SK-N-SH (cell line): ENCODE results near the gene PSIP1. TPM values are rescaled to one million over a fixed set of nuclear protein-coding genes. Genes with fewer than 3 reads are reported as not detected.
"Not testable (repeated sequence)": the region's sequence is repeated elsewhere in the genome, so short reads cannot be mapped to it uniquely, and the experiment has no call there.

Source experiments
- CTCF ChIA-PET: fragments of 300-600, 350-600 bp; formaldehyde crosslinking; extraction: SDS; loops from one replicate; lab custom pipeline; 2021; lab: Yijun Ruan, JAX
- POLR2A ChIA-PET: fragments of 350-600 bp; sonication (Branson Sonifier 250); formaldehyde crosslinking; extraction: SDS; loops from one replicate; lab custom pipeline; 2020; ENCODE audit warnings: antibody characterized with exemption, inconsistent platforms; lab: Yijun Ruan, JAX
- DNase-seq: peaks from one replicate; pipeline ENCODE4 v3.0.0; 2012
- H2AFZ ChIP-seq: fragments of 200-600 bp; sonication (generic); 2 replicates; pipeline ENCODE4 v1.8.1; 2016; ENCODE audit warnings: antibody characterized with exemption, mild to moderate bottlenecking, low read depth
- H3F3A ChIP-seq: fragments of 200-600 bp; sonication (generic); replicated peaks from 2 replicates; pipeline ENCODE3; 2016; ENCODE audit warnings: antibody characterized with exemption, mild to moderate bottlenecking; ENCODE audit not compliant: insufficient read depth
- H3K27ac ChIP-seq, 2 experiments: fragments of 200-500 bp in 1 of 2; fragments of 200-600 bp in 1 of 2; sonication (Bioruptor generic) in 1 of 2; sonication (generic), shearing (Covaris generic) in 1 of 2; 2 replicates each; pipeline versions ENCODE4 v1.5.1 to v1.6.1; 2014 to 2016; ENCODE audit warnings: low read depth in 2 of 2, inconsistent platforms in 1 of 2, low read length in 1 of 2, mild to moderate bottlenecking in 1 of 2, mixed read lengths in 1 of 2
- H3K27me3 ChIP-seq: fragments of 200-600 bp; sonication (generic), shearing (Covaris generic); 2 replicates; pipeline ENCODE4 v1.6.1; 2016; ENCODE audit warnings: mixed run types; ENCODE audit not compliant: insufficient read depth
- H3K36me3 ChIP-seq, 2 experiments: fragments of 200-500 bp in 1 of 2; fragments of 200-600 bp in 1 of 2; sonication (Bioruptor generic) in 1 of 2; sonication (generic) in 1 of 2; replicated peaks in 1 of 2; 2 replicates each; pipeline versions ENCODE3 to v1.5.1; 2014 to 2016; ENCODE audit warnings: low read length in 1 of 2, mild to moderate bottlenecking in 1 of 2; ENCODE audit not compliant: insufficient read depth in 2 of 2, control insufficient read depth in 1 of 2
- H3K4me1 ChIP-seq, 2 experiments: fragments of 200-500 bp in 1 of 2; fragments of 200-600 bp in 1 of 2; sonication (Bioruptor generic) in 1 of 2; sonication (generic), shearing (Covaris generic) in 1 of 2; 2 replicates each; pipeline versions ENCODE4 v1.5.1 to v1.6.1; 2014 to 2016; ENCODE audit warnings: low read depth in 1 of 2, low read length in 1 of 2, mixed run types in 1 of 2; ENCODE audit not compliant: insufficient read depth in 2 of 2, control insufficient read depth in 1 of 2
- H3K4me2 ChIP-seq: fragments of 200-600 bp; sonication (generic), shearing (Covaris generic); 2 replicates; pipeline ENCODE4 v1.6.1; 2017; ENCODE audit warnings: mixed run types
- H3K4me3 ChIP-seq, 2 experiments: fragments of 200-500 bp in 1 of 2; fragments of 200-600 bp in 1 of 2; sonication (Bioruptor generic) in 1 of 2; sonication (generic), shearing (Covaris generic) in 1 of 2; 2 replicates each; pipeline versions ENCODE4 v1.5.1 to v1.8.1; 2014 to 2016; ENCODE audit warnings: low read depth in 2 of 2, inconsistent platforms in 1 of 2, low read length in 1 of 2, mild to moderate bottlenecking in 1 of 2, mixed read lengths in 1 of 2, moderate library complexity in 1 of 2
- H3K79me2 ChIP-seq: fragments of 200-600 bp; sonication (generic); 2 replicates; pipeline ENCODE4 v1.8.1; 2017; ENCODE audit warnings: mild to moderate bottlenecking; ENCODE audit not compliant: insufficient read depth
- H3K9ac ChIP-seq: fragments of 200-600 bp; sonication (generic); 2 replicates; pipeline ENCODE4 v1.6.1; 2017; ENCODE audit warnings: mixed run types
- H3K9me2 ChIP-seq: fragments of 200-600 bp; sonication (generic); 2 replicates; pipeline ENCODE4 v1.6.1; 2017; ENCODE audit warnings: mixed run types
- H3K9me3 ChIP-seq: fragments of 200-600 bp; sonication (generic); 2 replicates; pipeline ENCODE4 v1.6.1; 2017; ENCODE audit warnings: mixed run types, mild to moderate bottlenecking, moderate library complexity
- H4K20me1 ChIP-seq: fragments of 200-600 bp; sonication (generic); 2 replicates; pipeline ENCODE4 v1.6.1; 2017; ENCODE audit warnings: mild to moderate bottlenecking, mixed run types; ENCODE audit not compliant: insufficient read depth
- CHD2 ChIP-seq: fragments of 150-350 bp; IDR thresholded peaks from 2 replicates; pipeline ENCODE4 v1.6.1; 2018; ENCODE audit warnings: low read length; ENCODE audit not compliant: partially characterized antibody
- GATA2 ChIP-seq: sonication (generic); formaldehyde crosslinking; IDR thresholded peaks from 2 replicates; pipeline ENCODE4 v1.5.0; 2020; ENCODE audit warnings: mild to moderate bottlenecking, missing genetic modification reagents
- NFIC ChIP-seq: IDR thresholded peaks from 2 replicates; pipeline ENCODE4 v1.4.0; 2012; ENCODE audit warnings: borderline replicate concordance
- REST ChIP-seq: IDR thresholded peaks from 2 replicates; pipeline ENCODE4 v1.6.1; 2012; ENCODE audit warnings: mild to moderate bottlenecking, low read depth, low read length, moderate library complexity
- WGBS: methylation state at CpG from one replicate; pipeline ENCODE4 v1.1.6; 2017; ENCODE audit warnings: low lambda C conversion rate; 5-methylcytosine and 5-hydroxymethylcytosine counted together
- polyA plus RNA-seq, 3 experiments: library from polyadenylated mRNA; depleted of rRNA; stranded (reverse); fragments of >200 nt; gene quantifications; 2 replicates each; pipeline ENCODE4 v1.2.3, GENCODE V29; 2012

Gene PSIP1
- polyA plus RNA-seq, 1 of the 3 experiments (the other 2 are of a cell fraction) = 21.0 TPM

- no peak overlapping the region for H3K4me3 ChIP-seq
- H4K20me1 ChIP-seq = no peaks in the 10 kb centered on the region
- H3K9me3 ChIP-seq = no peaks in the 10 kb centered on the region
- no peaks in the 10 kb centered on the region for H3K4me1 ChIP-seq
- H2AFZ ChIP-seq = no peak overlapping the region
- no peak overlapping the region for H3K27ac ChIP-seq
- no peak overlapping the region for H3K9ac ChIP-seq
- H3F3A ChIP-seq = no peaks in the 10 kb centered on the region
- 95% methylated on average over 3 of the region's 3 CpGs for WGBS
- ChIA-PET POLR2A (no interaction called here), CTCF (interaction anchor here (1.7 to 2.2 kb wide), 3 partner anchors 13 to 24 kb away, joined by 4 to 9 read pairs (median 7); partner anchors contain the start of gene SNAPC3)
- H3K27me3 ChIP-seq = no peaks in the 10 kb centered on the region
- no peak for DNase-seq
- H3K79me2 ChIP-seq = peaks cover 43% of the 10 kb centered on the region
- H3K9me2 ChIP-seq = no peaks in the 10 kb centered on the region
- no peak overlapping the region for H3K4me2 ChIP-seq
- peaks cover 62 to 68% of the 10 kb centered on the region in 2 experiments for H3K36me3 ChIP-seq
- no peak for TF ChIP-seq REST
- no peak for TF ChIP-seq GATA2 (CRISPR knock-in tag)
- no peak for TF ChIP-seq CHD2
- no peak for TF ChIP-seq NFIC
Observed at GRCh38 chr9:15444141-15444540, 66.6 kb downstream of the PSIP1 start.

GRCh38 chr9:15442264-15442663 lies 68.5 kb downstream of the PSIP1 start:
- H3K9me2 ChIP-seq, H3F3A ChIP-seq, H3K27ac ChIP-seq, H2AFZ ChIP-seq, H3K4me2 ChIP-seq, H4K20me1 ChIP-seq, H3K4me3 ChIP-seq, H3K9me3 ChIP-seq, H3K9ac ChIP-seq, CTCF ChIA-PET, DNase-seq, POLR2A ChIA-PET, H3K27me3 ChIP-seq, H3K4me1 ChIP-seq: not testable (repeated sequence)
- H3K79me2 ChIP-seq = peaks cover 55% of the 10 kb centered on the region
- WGBS = 94% methylated on average over 14 of the region's 33 CpGs
- H3K36me3 ChIP-seq = peaks cover 53 to 75% of the 10 kb centered on the region in 2 experiments

DNA sequence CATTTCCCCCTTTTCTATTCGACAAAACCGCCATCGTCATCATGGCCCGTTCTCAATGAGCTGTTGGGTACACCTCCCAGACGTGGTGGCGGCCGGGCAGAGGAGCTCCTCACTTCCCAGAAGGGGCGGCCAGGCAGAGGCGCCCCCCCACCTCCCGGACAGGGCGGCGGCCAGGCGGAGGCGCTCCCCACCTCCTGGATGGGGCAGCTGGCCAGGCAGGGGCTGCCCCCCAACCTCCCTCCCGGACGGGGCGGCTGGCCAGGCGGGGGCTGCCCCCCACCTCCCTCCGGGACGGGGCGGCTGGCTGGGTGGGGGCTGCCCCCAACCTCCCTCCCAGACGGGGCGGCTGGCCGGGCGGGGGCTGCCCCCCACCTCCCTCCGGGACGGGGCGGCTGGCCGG lies 68.9 kb downstream of the PSIP1 start:
- H3K9me3 ChIP-seq, H2AFZ ChIP-seq, H3K27ac ChIP-seq, H3F3A ChIP-seq, POLR2A ChIA-PET, H3K4me1 ChIP-seq, DNase-seq, H3K27me3 ChIP-seq, H3K4me3 ChIP-seq, H4K20me1 ChIP-seq, H3K9me2 ChIP-seq, CTCF ChIA-PET, H3K4me2 ChIP-seq, H3K9ac ChIP-seq: not testable (repeated sequence)
- H3K36me3 ChIP-seq = peaks cover 49 to 75% of the 10 kb centered on the region in 2 experiments
- peaks cover 59% of the 10 kb centered on the region for H3K79me2 ChIP-seq
- 98% methylated on average over 11 of the region's 29 CpGs for WGBS
